Measurements from ENCODE around the gene ACP7.

The ACP7 gene

DNA sequence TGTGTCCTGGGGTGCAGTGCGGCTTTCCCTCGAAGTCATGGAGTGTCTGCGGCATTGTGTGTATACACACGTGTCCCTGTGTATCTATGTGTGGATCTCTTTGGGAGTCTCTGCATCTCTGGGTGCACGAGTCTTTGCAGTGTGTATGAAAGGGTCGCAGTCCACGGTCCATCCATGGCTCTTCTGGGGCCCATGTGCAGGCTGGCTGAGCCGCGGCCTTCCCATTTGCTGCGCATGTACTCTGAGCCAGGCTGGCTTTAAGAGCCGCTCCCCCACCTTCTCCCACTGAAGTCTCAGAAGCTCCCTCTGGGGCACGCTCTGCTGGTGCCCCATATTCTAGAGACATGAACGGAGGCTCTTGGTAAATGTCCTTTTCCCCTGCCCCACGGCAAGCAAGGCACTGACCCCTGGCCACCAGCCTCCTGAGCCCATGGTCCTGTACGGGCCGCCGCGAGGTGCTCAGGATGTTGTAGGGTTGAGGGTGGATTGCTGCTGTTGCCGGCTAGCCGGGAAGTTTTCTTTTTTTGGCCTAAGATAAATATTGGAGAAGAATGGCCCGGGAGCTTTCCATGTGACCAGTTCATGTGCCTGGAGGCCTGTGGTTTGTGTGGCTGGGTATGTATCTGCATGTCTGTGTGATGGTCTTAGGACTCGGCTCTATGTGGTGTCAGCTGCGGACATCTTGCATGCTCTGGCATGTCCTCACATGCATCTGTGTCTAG lies 73.3 kb downstream of the ACP7 start:
- no peak for DNase-seq (ENCODE audit: low read depth)
- peak overlapping the region; percentile 41 for H3K4me3 ChIP-seq (ENCODE audit: low read length)
- TF ChIP-seq CTCF (conservative IDR thresholded peaks at IDR 0.05; ENCODE audit: low read depth, low read length), result no peak

- TF ChIP-seq CTCF (conservative IDR thresholded peaks at IDR 0.05; ENCODE audit: low read depth, low read length), result no peak
- peak overlapping the region; percentile 41 for H3K4me3 ChIP-seq (ENCODE audit: low read length)
- no peak for DNase-seq (ENCODE audit: low read depth)
Observed at GRCh38 chr19:39157997-39158389, 73.8 kb downstream of the ACP7 start.

GRCh38 chr19:39158646-39159260 lies 74.6 kb downstream of the ACP7 start:
- TF ChIP-seq CTCF (conservative IDR thresholded peaks at IDR 0.05; ENCODE audit: low read depth, low read length), result no peak
- H3K4me3 ChIP-seq (ENCODE audit: low read length), result no peak overlapping the region
- no peak for DNase-seq (ENCODE audit: low read depth)

- no peak for TF ChIP-seq CTCF (conservative IDR thresholded peaks at IDR 0.05; ENCODE audit: low read depth, low read length)
- no peak for DNase-seq (ENCODE audit: low read depth)
- H3K4me3 ChIP-seq (ENCODE audit: low read length), result no peak overlapping the region
Observed at GRCh38 chr19:39160523-39160861, 76.3 kb downstream of the ACP7 start.

Data from retinal pigment epithelial cell (primary cell).